Esophagus mucosa (tissue), 1 donor: ENCODE data around the gene RBFOX2. TPM values are rescaled to one million over a fixed set of nuclear protein-coding genes. Genes with fewer than 3 reads are reported as not detected.
"Not testable (repeated sequence)": the region's sequence is repeated elsewhere in the genome, so short reads cannot be mapped to it uniquely, and the experiment has no call there.

Source experiments
- ATAC-seq: fragments of 200-7000 bp; cut with Tn5 transposase; one replicate; pipeline ENCODE4 v1.9.1; 2020
- total RNA-seq: library from RNA; stranded (reverse); gene quantifications from one replicate; pipeline ENCODE4 v1.2.4, GENCODE V29; 2023
- donor health status: DM: yes; HTN: yes; CAD: no.

RBFOX2 gene, protein sequence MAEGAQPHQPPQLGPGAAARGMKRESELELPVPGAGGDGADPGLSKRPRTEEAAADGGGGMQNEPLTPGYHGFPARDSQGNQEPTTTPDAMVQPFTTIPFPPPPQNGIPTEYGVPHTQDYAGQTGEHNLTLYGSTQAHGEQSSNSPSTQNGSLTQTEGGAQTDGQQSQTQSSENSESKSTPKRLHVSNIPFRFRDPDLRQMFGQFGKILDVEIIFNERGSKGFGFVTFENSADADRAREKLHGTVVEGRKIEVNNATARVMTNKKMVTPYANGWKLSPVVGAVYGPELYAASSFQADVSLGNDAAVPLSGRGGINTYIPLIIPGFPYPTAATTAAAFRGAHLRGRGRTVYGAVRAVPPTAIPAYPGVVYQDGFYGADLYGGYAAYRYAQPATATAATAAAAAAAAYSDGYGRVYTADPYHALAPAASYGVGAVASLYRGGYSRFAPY
- total RNA-seq, result 42.9 TPM

- peak; percentile 95 for ATAC-seq
Observed at GRCh38 chr22:36028646-36029405, at the start of gene RBFOX2. TSS of gene RBFOX2 (minus strand) at chr22:36028824. CDS start at chr22:36028425, 399 bp downstream.

- no peak for ATAC-seq
Observed at GRCh38 chr22:36077271-36077670, 48.6 kb upstream of the RBFOX2 start.

- no peak for ATAC-seq
Observed at GRCh38 chr22:36075724-36076123, 47.1 kb upstream of the RBFOX2 start.

DNA sequence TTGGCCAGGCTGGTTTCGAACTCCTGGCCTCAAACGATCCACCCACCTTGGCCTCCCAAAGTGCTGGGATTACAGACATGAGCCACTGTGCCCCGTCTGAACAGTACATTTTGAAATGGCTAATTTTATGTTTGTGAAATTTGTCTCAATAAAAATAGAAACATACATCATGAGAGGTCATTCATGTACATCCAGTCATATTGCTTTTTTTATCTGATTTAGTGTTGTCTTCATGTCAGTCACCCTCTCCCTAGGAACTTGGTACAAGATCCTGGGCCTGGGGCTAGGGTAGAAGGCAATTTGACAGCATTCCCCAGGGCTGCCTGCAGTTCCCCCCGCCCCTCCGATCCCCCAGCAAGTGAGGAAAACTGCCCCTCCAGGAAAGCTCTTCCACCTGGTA, 46.6 kb upstream of the RBFOX2 start:
- no peak for ATAC-seq

DNA sequence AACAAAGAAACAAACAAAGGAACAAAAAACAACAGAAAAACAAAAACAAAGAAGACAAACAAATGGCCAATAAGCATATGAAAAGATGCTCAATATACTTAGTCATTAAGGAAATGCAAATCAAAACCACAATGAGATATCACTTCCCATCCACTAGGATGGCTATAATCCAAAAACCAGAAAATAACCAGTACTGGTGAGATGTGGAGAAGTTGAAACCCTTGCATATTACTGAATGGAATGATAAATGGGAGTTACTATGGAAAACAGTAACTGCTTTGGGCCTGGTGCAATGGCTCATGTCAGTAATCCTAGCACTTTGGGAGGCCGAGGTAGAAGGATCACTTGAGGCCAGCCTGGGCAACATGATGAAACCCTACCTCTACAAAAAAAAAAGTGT, 44.9 kb upstream of the RBFOX2 start:
- no peak for ATAC-seq

DNA sequence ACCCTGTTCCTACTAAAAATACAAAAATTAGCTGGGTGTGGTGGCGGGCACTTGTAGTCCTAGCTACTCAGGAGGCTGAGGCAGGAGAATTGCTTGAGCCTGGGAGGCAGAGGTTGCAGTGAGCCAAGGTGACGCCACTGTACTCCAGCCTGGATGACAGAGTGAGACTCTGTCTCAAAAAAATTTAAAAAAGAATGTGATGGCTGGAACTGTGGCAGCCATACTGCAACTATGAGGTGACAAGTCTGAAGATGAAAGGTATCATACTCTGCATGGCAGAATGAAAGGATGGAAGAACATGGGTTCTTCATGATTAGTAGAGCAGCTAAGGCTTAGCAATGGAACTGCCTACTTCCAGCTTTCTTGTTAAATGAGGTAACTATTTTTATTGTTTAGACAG, 42.0 kb upstream of the RBFOX2 start:
- not testable (repeated sequence) for ATAC-seq

GRCh38 chr22:36069368-36069767, 40.7 kb upstream of the RBFOX2 start:
- no peak for ATAC-seq

DNA sequence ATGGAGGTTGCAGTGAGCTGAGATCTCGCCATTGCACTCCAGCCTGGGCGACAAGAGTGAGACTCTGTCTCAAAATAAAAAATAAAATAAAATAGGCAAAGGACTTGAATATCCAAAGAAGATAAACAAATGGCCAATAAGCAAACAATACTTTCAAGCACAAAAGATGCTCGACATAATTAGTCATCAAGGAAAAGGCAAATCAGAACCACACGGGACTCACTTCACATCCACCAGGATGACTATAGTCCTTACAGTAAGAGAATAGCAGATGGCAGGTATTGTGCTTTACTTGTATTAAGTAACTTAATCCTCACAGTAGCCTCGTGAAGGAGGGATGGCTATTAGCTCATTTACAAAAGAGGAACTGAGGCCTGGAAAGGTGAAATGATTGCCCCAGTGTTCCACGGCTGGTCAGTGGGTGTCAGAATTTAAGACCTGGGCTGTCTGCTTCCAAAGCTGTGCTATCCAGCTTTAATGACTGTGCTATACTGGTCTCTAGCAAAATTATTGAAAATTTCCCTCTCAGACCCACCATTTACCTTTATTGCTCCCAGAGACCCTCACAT, 40.2 kb upstream of the RBFOX2 start:
- ATAC-seq, result no peak

- no peak for ATAC-seq
Observed at GRCh38 chr22:36067235-36067558, 38.6 kb upstream of the RBFOX2 start.

DNA sequence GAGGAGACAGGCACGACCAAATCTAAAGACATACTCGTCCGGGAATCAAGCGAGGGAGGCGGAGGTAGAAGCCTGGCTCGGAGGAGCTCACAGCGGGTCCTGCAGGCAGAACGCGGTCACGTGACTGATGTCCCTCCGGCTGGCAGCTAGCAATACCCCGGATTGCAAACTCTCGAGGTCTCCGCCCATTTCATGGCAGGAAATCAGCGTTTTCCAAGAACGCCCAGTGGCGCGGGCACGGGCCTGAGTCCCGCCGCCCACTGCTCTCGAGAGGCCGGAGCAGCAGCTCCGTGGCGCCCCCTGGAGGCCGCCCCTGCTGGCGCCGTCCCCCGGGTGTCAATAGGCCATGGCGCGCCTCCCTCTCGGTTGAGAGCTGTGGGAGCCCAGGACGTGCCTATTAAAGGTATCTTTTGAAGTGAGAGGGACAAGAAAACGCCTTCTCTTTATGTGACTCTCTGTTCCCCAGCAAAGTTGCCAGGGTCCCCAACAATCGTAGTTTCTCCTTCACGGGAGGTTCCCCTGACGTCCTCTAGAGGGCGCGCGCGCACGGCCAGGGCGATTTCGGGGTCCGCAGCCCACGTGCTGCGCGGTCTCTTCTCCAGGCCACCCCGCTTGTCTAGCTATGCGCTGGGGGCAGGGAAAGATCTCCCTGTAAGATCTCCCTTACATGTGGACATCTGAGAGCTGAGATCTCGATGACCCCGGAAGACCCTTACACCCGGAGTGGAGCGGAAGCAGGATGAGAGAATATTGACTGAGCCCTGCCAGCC, 37.3 kb upstream of the RBFOX2 start:
- peak; percentile 93 for ATAC-seq

DNA sequence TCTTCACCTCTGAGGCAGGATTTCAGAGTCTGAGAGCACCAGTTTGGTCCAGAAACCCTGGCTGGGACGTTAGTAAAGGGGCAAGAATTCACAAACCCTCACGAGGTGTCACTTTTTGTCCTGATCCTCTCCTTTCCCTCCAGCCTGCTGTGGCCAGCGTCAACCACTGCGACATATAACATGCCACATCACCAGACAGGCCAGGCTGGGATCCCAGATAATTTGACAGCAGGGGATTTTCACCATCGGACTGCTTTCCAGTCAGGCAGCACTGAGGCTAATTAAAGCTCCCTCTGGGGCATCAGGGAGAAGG, 36.8 kb upstream of the RBFOX2 start:
- ATAC-seq, result no peak

- no peak for ATAC-seq
Observed at GRCh38 chr22:36064358-36064757, 35.7 kb upstream of the RBFOX2 start.

DNA sequence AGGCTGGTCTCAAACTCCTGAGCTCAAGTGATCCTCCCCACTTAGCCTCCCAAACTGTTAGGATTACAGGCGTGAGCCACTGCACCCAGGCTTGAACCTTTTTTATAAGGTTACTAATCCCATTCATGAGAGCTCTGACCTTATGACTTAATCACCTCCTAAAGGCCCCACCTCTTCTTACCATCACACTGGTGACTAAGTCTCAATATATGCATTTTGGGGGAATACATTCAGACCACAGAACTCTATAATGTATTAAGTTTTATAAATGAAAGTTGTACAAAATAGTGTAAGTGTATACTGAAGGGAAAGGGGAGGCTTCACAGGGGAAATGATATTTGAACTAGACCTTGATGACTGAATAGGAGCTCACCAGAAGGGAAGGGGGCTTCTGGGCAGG, 28.4 kb upstream of the RBFOX2 start:
- ATAC-seq, result no peak

GRCh38 chr22:36055376-36056295, 27.0 kb upstream of the RBFOX2 start:
- no peak for ATAC-seq

GRCh38 chr22:36054446-36054845, 25.8 kb upstream of the RBFOX2 start:
- not testable (repeated sequence) for ATAC-seq

- ATAC-seq, result no peak
Observed at GRCh38 chr22:36053242-36054147, 24.9 kb upstream of the RBFOX2 start.

GRCh38 chr22:36052505-36052941, 23.9 kb upstream of the RBFOX2 start:
- ATAC-seq, result peak; percentile 99

- no peak for ATAC-seq
Observed at GRCh38 chr22:36049678-36049997, 21.0 kb upstream of the RBFOX2 start.

- no peak for ATAC-seq
Observed at GRCh38 chr22:36048911-36049677, 20.5 kb upstream of the RBFOX2 start.

- ATAC-seq, result not testable (repeated sequence)
Observed at GRCh38 chr22:36044517-36044916, 15.9 kb upstream of the RBFOX2 start.
